GM18517 (cell line): ENCODE measurements around the gene GPATCH8.
A peak's percentile ranks its signal among the peaks of the same experiment; 100 is the strongest.
"Not testable (repeated sequence)": the region's sequence is repeated elsewhere in the genome, so short reads cannot be mapped to it uniquely, and the experiment has no call there.

Source experiments
- ATAC-seq: cut with Tn5 transposase; IDR thresholded peaks from one replicate; pipeline ENCODE4 v1.9.1; 2021; ENCODE audit warnings: mild to moderate bottlenecking, moderate library complexity; ENCODE audit not compliant: unreplicated experiment

Gene GPATCH8

DNA sequence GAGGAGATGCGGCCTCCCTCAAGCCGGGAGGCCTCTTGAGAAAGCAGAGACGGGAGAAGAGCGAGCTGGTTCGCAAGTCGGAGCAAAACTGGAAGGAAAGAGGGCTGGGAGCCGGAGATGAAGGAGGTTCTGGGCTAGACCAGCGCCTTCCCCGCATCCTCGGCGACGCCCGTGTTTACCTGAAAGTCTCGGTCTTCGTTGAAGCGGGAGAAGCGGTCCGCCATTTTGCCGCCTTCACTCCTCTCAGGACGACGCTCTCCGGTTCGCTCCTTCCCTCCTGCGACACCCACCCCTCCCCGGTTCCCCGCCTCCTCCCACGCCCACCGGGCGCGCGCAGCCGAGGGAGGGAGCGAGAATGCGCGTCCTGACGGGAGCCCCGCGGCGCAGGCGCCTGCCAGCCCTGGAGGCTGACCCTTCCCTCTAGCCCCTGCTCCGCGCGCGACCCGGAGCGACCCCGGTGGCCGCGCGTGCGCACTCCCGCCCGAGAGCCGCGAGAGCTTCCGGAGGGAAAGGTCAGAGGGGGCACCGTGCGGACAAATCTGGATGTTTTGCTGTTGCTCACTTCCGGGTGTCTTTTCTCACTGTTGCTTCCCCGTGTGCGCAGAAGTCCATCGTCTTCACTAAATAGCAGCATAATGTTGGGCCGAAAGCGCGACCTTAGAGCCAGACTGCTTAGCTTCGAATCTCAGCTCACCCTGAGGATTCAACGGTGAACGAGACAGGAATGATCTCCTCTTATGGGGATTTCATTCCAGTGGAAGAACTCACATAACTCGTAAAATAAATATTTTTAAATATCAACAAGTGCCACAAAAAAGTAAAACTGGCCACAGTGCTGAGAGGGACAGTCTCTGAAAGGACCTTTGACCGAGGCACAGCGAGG lies at the start of gene GPATCH8:
Gene GPATCH8, minus strand, starts transcription at position 260 of the 883 bp plus-strand sequence. Its CDS starts 36 bp downstream, at position 224.
- peak; percentile 82 for ATAC-seq

DNA sequence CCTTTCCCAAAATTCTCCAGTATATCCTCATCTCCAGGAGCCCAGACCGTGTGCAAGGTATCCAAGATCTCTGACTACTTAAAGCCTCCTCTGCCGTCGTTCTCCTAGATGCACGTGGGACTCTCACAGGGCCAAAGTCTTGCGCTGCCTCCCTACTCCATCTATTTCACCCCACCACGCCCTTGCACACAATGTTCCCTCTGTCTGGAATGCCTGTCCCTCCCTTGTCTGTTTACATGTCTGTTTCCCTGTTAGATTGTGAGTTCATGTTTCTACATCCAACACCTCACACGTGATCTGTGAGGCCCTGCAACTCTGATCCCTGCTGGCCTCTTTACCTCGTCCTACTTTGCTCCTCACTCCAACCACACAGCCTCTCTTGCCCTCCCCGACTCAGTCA lies 49.2 kb upstream of the GPATCH8 start:
- ATAC-seq, result no peak

- ATAC-seq, result no peak
Observed at GRCh38 chr17:44549686-44550085, 46.5 kb upstream of the GPATCH8 start.

- ATAC-seq, result no peak
Observed at GRCh38 chr17:44548376-44549230, 45.4 kb upstream of the GPATCH8 start.

- no peak for ATAC-seq
Observed at GRCh38 chr17:44547625-44548267, 44.5 kb upstream of the GPATCH8 start.

GRCh38 chr17:44546671-44547606 lies 43.7 kb upstream of the GPATCH8 start:
- ATAC-seq, result no peak

DNA sequence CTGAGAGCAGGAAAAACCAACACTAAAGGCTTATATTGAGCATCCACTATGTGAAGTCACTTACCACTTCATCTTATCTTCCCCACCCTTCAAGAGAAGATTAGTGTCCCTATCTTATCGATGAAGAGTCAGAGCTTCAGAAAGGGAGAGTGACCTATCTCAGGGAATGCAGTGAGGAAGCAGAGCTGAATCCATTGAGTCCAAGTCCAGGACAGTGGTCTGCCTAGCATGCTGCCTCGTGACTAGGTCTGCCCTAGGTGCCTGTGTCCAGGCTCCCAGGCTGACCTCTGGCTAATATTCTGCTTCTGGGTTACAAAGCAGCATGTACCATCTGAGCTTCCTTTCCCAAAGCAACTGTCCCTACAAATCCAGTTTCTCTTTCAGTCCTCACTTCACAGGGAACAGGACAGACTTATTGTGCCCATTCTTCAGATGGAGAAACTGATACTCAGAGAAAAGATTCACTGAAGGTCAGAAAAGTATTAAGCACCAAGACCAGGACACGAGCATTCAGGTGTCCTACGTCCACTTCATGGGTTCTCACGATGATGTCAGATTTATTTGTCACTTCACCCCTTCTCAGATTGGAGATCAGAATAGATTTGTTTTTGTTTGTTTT lies 40.8 kb upstream of the GPATCH8 start:
- no peak for ATAC-seq

- no peak for ATAC-seq
Observed at GRCh38 chr17:44543213-44543904, 40.2 kb upstream of the GPATCH8 start.

DNA sequence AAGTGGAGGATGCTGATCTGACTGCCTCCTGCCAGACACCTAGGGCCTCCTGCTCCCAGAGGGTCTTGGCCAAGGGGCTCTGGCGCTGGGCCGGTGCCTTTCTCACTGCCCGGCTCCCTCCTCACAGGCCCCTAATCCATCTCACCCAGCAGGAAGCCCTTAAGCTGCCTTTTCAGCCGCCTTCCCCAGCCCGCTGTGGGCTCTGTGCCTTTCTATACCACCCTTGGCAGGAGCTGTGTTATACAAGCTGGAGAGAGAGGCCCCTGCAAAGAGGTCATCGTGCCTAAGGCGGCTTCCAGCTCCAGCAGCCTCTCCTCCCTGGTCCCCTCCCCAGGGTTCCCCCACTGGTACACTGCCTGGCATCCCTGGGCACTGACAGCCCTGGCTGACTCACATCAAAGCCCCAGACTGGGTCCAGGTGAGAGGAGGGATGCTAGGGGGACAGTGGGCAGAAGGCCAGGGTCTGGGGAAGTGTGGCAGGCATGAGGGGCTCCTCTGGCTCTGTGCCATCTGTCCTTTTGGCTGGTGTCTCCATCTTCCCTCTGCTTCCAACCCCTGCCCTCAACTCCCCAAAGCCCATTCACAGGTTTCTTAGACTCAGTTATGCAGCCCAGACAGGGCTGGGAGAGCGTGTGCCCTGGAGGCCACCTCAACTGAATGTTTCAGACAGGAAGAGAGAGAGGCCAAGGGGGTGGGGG lies 38.8 kb upstream of the GPATCH8 start:
- no peak for ATAC-seq

DNA sequence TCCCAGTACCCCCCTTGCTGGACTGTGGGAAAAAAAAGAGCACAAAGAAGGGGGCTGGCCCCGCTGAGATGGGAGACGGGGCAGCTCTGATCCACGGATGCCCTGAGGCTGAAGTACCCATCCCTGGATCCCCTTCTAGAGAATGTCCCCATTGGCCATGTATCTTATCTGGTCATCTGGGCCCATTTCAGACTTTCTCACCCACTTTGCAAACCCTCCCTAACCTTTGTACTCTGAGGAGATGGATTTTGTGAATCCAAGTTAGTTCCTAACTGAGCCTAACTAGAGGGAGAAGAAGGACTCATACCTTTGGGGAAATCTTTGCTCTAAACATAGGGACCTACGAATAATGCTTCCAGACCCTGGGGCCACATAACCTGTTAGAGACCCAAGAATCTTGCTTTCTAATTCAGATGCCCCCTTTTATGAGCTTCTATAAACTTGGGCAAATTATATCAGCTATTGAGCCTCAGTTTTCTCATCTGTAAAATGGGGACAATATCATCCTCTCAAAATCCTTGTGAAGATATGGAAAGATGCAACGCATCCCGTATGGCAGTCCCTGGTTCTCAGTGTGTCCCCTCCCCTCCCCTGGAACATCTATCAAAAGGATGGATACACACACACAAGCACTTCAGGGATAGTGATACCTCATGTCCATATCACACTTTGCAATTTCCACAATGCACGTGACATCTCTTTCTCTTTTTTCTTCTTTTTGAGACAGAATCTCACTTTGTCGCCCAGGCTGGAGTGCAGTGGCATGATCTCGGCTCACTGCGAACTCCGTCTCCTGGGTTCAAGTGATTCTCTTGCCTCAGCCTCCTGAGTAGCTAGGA lies 37.3 kb upstream of the GPATCH8 start:
- no peak for ATAC-seq

DNA sequence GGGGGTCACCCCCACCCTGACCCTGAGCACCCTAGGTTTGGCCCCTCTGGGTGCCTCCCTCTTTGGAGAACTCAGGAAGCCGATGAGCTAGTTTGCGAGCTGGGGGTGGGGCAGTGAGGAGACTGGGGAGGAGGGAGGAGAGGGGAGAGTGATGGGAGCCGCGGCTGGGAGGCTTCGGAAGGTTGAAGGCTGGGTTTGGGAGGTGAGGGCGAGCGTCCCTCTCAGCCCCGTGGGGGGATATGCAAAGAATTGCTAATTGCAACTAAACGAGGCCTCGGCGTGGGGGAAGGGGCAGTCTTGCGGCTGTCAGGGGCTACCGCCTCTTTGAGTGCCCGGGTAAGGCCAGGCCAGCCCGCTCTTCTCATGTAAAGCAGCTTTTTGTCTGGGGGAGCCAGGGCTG lies 36.5 kb upstream of the GPATCH8 start:
- no peak for ATAC-seq

DNA sequence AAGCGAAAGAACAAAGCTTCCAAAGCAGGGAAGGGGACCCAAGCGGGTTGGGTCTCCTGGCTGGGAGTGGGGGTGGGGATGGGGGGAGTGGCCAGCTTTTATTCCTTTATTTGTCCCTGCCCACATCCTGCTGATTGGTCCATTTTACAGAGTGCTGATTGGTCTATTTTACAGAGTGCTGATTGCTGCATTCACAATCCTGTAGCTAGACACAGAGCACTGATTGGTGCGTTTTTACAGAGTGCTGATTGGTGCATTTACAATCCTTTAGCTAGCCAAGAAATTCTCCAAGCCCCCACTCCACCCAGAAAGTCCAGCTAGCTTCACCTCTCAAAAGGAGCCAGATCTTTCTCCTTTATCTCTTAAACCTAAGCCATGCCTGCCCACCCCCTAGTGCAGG lies 34.7 kb upstream of the GPATCH8 start:
- ATAC-seq, result not testable (repeated sequence)

DNA sequence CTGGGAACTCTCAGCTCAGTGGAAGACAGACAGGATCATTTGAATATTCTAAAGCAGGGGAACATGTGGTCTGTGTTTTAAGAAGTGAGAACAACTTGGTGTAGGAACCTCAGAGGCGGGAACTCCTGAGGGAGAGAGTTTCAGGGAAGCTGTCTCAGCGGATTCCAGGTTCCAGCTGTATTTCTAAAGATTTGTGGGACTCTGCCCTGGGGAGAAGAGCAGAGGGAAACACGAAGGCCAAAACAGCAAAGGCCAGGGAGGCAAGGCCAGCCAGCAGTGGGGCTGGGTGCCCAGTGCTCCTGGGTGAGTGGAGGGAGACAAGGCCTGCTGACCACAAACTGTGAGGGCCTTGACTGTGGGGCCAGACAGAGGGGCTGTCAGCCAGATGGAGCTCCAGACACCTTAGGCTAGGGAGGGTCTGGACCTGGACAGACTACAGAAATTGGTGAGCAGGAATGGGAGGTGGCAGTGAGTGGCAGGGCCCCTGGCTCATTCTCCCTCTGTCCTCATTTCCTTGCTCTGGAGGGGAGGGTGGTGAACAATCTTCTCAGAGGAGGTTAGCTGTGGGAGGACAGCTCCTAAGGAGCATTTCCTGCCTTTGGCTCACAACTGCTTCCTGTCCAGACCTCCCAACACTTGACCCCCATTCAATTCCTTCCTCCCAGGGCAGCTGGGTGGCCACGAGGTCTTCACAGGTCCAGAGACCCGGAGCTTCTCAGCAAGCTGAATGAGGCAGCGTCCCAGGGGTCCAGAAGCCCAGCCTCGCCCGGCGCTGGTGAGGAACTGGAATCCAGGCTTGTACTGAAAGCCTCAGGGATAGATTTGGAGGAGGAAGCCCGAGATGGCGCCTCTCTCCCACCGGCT lies 33.1 kb upstream of the GPATCH8 start:
- ATAC-seq, result no peak

- ATAC-seq, result no peak
Observed at GRCh38 chr17:44533533-44534246, 30.5 kb upstream of the GPATCH8 start.

DNA sequence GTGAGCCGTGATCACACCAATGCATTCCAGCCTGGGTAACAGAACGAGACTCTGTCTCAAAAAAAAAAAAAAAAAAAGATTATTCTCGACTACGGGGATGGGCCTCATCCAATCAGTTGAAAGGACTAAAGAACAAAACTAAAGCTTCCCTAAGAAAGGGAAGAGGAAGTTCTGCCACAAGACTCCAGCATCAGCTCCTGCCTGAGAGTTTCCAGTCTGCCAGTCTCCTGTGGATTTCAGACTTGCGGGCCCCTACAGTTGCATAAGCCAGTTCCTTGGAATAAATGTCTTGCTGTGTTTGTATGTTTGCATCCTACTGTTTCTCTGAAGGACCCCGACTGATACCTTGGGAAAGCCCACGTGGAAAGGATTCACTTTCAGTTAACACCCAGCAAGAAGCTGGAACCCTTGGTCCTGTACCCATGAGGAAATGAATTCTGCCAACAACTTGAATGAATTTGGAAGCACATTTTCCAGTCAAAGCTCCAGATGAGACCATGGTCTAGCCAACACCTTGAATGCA lies 27.8 kb upstream of the GPATCH8 start:
- no peak for ATAC-seq

DNA sequence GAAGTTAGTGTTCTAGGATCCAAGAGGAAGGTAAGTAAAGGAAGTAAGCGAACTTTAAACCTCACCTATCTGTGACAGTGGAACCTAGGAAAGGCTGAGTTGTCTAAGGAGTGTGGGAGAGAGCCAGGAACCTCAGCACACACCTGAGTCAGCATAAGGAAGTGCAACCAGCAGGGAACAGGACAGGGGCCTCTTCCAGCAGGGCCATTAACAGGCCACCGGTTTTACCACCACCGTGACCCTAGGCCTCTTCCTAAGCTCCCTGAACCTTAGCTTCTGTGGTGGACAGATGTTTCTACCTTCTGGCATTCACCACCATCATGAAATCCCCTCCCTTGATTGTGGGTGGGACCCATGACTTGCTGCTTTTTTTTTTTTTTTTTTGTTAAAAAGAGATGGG lies 26.7 kb upstream of the GPATCH8 start:
- no peak for ATAC-seq
